ENCODE results near the gene EHD1. TPM values are rescaled to one million over a fixed set of nuclear protein-coding genes. Genes with fewer than 3 reads are reported as not detected.

Gene EHD1
- total RNA-seq, 1 donor from 2014 or later = 216 TPM

- H3K36me3 ChIP-seq = peaks cover 50 to 54% of the 10 kb centered on the region in 2 donors
- H3K4me3 ChIP-seq = no peak overlapping the region
- DNase-seq (ENCODE audit: low spot score in 2 of 2) = no peak
- no peaks in the 10 kb centered on the region for H3K9me3 ChIP-seq
- no peak overlapping the region for H3K27ac ChIP-seq
- intact Hi-C loops (cut with DNase I) = no loop called here
- peaks cover 6 to 19% of the 10 kb centered on the region in 2 donors for H3K4me1 ChIP-seq
- TF ChIP-seq CTCF (IDR thresholded peaks at IDR 0.05) = no peak
- H3K27me3 ChIP-seq = no peaks in the 10 kb centered on the region
These were observed 35.7 kb upstream of the EHD1 start for GRCh38 chr11:64914123-64914522.

DNA sequence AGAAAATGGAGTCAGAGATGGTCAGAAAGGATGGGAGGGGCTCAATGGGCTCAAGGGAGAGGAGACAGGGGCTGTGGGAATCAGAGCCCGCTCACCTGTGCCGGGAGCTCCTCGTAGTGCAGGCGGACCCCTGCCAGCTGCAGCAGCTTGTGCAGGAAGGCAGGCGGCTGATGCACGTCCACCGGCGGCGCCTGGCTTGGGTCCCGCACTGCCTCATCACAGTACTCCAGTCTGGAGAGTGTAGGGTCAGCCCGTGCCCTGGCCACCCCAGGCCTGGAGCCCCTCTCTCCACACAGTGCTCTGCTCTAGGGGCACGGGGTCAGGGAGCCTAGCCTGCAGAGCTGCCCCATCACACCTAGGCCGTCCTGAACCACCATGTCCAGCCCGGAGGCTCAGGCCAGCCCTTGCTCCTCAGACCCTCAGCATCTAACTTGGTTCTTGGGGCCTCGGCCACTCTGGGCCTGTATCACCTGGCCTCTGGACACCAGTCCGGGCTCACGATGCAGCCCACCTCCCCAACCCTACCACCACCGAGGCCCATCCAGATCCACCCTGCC, 34.8 kb upstream of the EHD1 start:
- peaks cover 59 to 62% of the 10 kb centered on the region in 2 donors for H3K36me3 ChIP-seq
- TF ChIP-seq CTCF (IDR thresholded peaks at IDR 0.05) = no peak

GRCh38 chr11:64911689-64912088, 33.3 kb upstream of the EHD1 start:
- peaks cover 75% of the 10 kb centered on the region in 2 donors for H3K36me3 ChIP-seq
- H3K4me1 ChIP-seq = peaks cover 6 to 13% of the 10 kb centered on the region in 2 donors
- no peaks in the 10 kb centered on the region for H3K9me3 ChIP-seq
- no peak for DNase-seq (ENCODE audit: low spot score in 2 of 2)
- no peaks in the 10 kb centered on the region for H3K27me3 ChIP-seq
- H3K4me3 ChIP-seq = no peak overlapping the region
- H3K27ac ChIP-seq = no peak overlapping the region
- TF ChIP-seq CTCF (IDR thresholded peaks at IDR 0.05) = no peak
- intact Hi-C loops (cut with DNase I) = no loop called here

More for the DNA sequence above, 34.8 kb upstream of the EHD1 start:
- Histone ChIP-seq H3K27ac (no peak overlapping the region), H3K9me3 (no peaks in the 10 kb centered on the region), H3K4me3 (no peak overlapping the region), H3K4me1 (peaks cover 6 to 17% of the 10 kb centered on the region in 2 donors), H3K27me3 (no peaks in the 10 kb centered on the region)
- DNase-seq (ENCODE audit: low spot score in 2 of 2) = no peak
- intact Hi-C loops (cut with DNase I) = no loop called here

DNA sequence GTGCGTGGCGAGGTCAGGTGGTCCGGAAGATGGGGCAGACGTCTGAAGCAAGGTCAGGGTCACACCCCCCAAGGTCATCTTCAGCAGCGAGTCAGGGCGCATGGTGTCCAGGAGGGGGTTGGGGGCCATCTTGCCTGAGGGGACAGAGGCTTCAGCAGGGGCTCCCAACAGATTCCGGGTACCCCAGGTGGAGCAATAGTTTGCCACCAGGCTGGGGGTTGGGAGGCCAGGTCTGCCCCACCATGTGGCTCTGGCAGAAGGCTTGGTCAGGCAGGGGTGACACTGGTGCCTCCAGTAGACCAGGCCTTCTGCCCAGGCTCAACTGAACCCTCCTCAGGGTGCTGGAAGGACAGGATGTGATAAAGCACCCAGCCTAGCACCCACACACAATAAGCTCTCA, 32.7 kb upstream of the EHD1 start:
- no peaks in the 10 kb centered on the region for H3K9me3 ChIP-seq
- TF ChIP-seq CTCF (IDR thresholded peaks at IDR 0.05) = no peak
- peaks cover 80% of the 10 kb centered on the region in 2 donors for H3K36me3 ChIP-seq
- H3K4me3 ChIP-seq = no peak overlapping the region
- H3K27me3 ChIP-seq = no peaks in the 10 kb centered on the region
- DNase-seq (ENCODE audit: low spot score in 2 of 2) = no peak
- peaks cover 4 to 11% of the 10 kb centered on the region in 2 donors for H3K4me1 ChIP-seq
- no peak overlapping the region for H3K27ac ChIP-seq
- intact Hi-C loops (cut with DNase I) = no loop called here

- TF ChIP-seq CTCF (IDR thresholded peaks at IDR 0.05) = no peak
- Histone ChIP-seq H3K4me3 (no peak overlapping the region), H3K4me1 (peaks cover 0 to 5% of the 10 kb centered on the region in 2 donors), H3K36me3 (peaks cover 86% of the 10 kb centered on the region in 2 donors), H3K27me3 (no peaks in the 10 kb centered on the region), H3K9me3 (no peaks in the 10 kb centered on the region), H3K27ac (no peak overlapping the region)
- intact Hi-C loops (cut with DNase I) = no loop called here
- no peak for DNase-seq (ENCODE audit: low spot score in 2 of 2)
These were observed 32.2 kb upstream of the EHD1 start for GRCh38 chr11:64910451-64911093.
